T-cell (primary cell): ENCODE measurements around the gene AHCYL1. TPM values are rescaled to one million over a fixed set of nuclear protein-coding genes. Genes with fewer than 3 reads are reported as not detected.

Experiments used
- ATAC-seq, 4 experiments: fragments of 200-7000 bp in 3 of 4; fragments of 150-1000 bp in 1 of 4; cut with Tn5 transposase; replicated peaks in 1 of 4; 1 replicate in 3 of 4; 2 replicates in 1 of 4; pipeline ENCODE4 v1.10.0; 2021; ENCODE audit warnings: moderate library complexity in 3 of 4, mild to moderate bottlenecking in 2 of 4, moderate number of reproducible peaks in 1 of 4
- CTCF ChIA-PET, 2 donors: fragments of 300-600 bp; sonication (Branson Sonifier 250); formaldehyde crosslinking; loops; one replicate each; lab custom pipeline; 2022; ENCODE audit warnings: antibody characterized with exemption in 2 of 2; lab: Charles Lee
- POLR2A ChIA-PET, 2 donors: fragments of 300-600 bp; sonication (Branson Sonifier 250); formaldehyde crosslinking; loops; one replicate each; lab custom pipeline; 2022; ENCODE audit warnings: antibody characterized with exemption in 2 of 2; lab: Charles Lee
- DNase-seq, 35 experiments: peaks; one replicate each; pipeline versions ENCODE4 v3.0.0 to v3.0.0-alpha.2; 2013 to 2023
- H3K27ac ChIP-seq: one replicate; pipeline ENCODE4 v1.5.1; 2013; ENCODE audit warnings: low read length
- H3K27me3 ChIP-seq, 2 experiments: replicated peaks in 1 of 2; 1 replicate in 1 of 2; 2 replicates in 1 of 2; pipeline versions ENCODE4 v1.6.1 to v1.7.0; 2013; ENCODE audit warnings: low read length in 1 of 2, mixed read lengths in 1 of 2; ENCODE audit not compliant: control insufficient read depth in 2 of 2, insufficient read depth in 2 of 2; ENCODE audit errors: extremely low read depth in 1 of 2
- H3K36me3 ChIP-seq, 2 donors: 1 replicate in 1 of 2; 2 replicates in 1 of 2; pipeline versions ENCODE4 v1.6.1 to v1.7.0; 2013; ENCODE audit warnings: low read length in 1 of 2; ENCODE audit not compliant: control insufficient read depth in 2 of 2, insufficient read depth in 1 of 2; ENCODE audit errors: extremely low read depth in 1 of 2
- H3K4me1 ChIP-seq, 2 experiments: 1 replicate in 1 of 2; 2 replicates in 1 of 2; pipeline versions ENCODE4 v1.6.1 to v1.7.0; 2013; ENCODE audit warnings: low read length in 2 of 2, mixed read lengths in 1 of 2; ENCODE audit not compliant: insufficient read depth in 2 of 2, control insufficient read depth in 1 of 2; ENCODE audit errors: extremely low read depth in 1 of 2
- H3K4me3 ChIP-seq, 2 donors: 1 replicate in 1 of 2; 2 replicates in 1 of 2; pipeline versions ENCODE4 v1.5.1 to v1.7.0; 2013; ENCODE audit warnings: mild to moderate bottlenecking in 2 of 2, low read length in 1 of 2, moderate library complexity in 1 of 2; ENCODE audit not compliant: control insufficient read depth in 1 of 2; ENCODE audit errors: extremely low read depth in 1 of 2
- H3K9me3 ChIP-seq: 2 replicates; pipeline ENCODE4 v1.7.0; 2013
- H3K27ac Mint-ChIP-seq, 2 donors: one replicate each; pipeline ENCODE4 v1.8.0; 2020 to 2021; ENCODE audit warnings: mild to moderate bottlenecking in 2 of 2, mixed read lengths in 2 of 2
- H3K27me3 Mint-ChIP-seq, 2 donors: one replicate each; pipeline ENCODE4 v1.8.0; 2021 to 2022; ENCODE audit warnings: mixed read lengths in 2 of 2
- H3K36me3 Mint-ChIP-seq: one replicate; pipeline ENCODE4 v1.8.0; 2021; ENCODE audit warnings: mixed read lengths
- H3K4me1 Mint-ChIP-seq, 3 donors: one replicate each; pipeline ENCODE4 v1.8.0; 2020 to 2022; ENCODE audit warnings: mixed read lengths in 3 of 3, mild to moderate bottlenecking in 1 of 3
- H3K4me3 Mint-ChIP-seq, 3 donors: one replicate each; pipeline ENCODE4 v1.8.0; 2020 to 2022; ENCODE audit warnings: mild to moderate bottlenecking in 3 of 3, mixed read lengths in 3 of 3, moderate library complexity in 3 of 3
- H3K9me3 Mint-ChIP-seq, 3 donors: one replicate each; pipeline ENCODE4 v1.8.0; 2020 to 2022; ENCODE audit warnings: mixed read lengths in 3 of 3
- WGBS: methylation state at CpG from one replicate; pipeline ENCODE4 v1.1.5; 2013; ENCODE audit warnings: missing lambda C conversion rate; ENCODE audit not compliant: insufficient coverage; 5-methylcytosine and 5-hydroxymethylcytosine counted together
- total RNA-seq, 35 experiments: library from RNA in 6 of 35; stranded (reverse) in 6 of 35; fragments of 120-200 nt in 1 of 35; gene quantifications; one replicate each; pipeline versions ENCODE4 v1.2.1 to v1.2.4 and lab custom pipeline; 2013 to 2026

The AHCYL1 gene
- total RNA-seq, 5 donors from 2014 or later (not counting 1 experiment from before 2014, with no cell fraction given): 23.0 to 41.6 (median 38.9) TPM

- no peak overlapping the region for H3K4me3 Mint-ChIP-seq
- H3K4me1 Mint-ChIP-seq: peaks cover 3 to 6% (median 5%) of the 10 kb centered on the region in 3 donors
- Histone ChIP-seq H3K27ac (no peak overlapping the region), H3K36me3 (peaks cover 5 to 78% of the 10 kb centered on the region in 2 donors), H3K4me3 (no peak overlapping the region), H3K27me3 (no peaks in the 10 kb centered on the region), H3K9me3 (no peaks in the 10 kb centered on the region), H3K4me1 (no peaks in the 10 kb centered on the region)
- H3K27ac Mint-ChIP-seq: no peak overlapping the region
- ATAC-seq (peak in 1 of 4 experiments; percentile 12), DNase-seq (no peak)
- ChIA-PET CTCF (interaction anchor here (1.0 to 3.5 kb wide), 5 partner anchors 18 to 371 kb away, joined by 4 to 15 read pairs (median 4); partner anchors contain the start of gene AHCYL1 (in 1 of the 2)), POLR2A (no interaction called here)
- peaks cover 60% of the 10 kb centered on the region for H3K36me3 Mint-ChIP-seq
- 100% methylated on average over 1 of the region's 6 CpGs for WGBS
- no peaks in the 10 kb centered on the region for H3K27me3 Mint-ChIP-seq
- no peaks in the 10 kb centered on the region for H3K9me3 Mint-ChIP-seq
Measured at GRCh38 chr1:110012100-110012780, 27.7 kb downstream of the AHCYL1 start.

DNA sequence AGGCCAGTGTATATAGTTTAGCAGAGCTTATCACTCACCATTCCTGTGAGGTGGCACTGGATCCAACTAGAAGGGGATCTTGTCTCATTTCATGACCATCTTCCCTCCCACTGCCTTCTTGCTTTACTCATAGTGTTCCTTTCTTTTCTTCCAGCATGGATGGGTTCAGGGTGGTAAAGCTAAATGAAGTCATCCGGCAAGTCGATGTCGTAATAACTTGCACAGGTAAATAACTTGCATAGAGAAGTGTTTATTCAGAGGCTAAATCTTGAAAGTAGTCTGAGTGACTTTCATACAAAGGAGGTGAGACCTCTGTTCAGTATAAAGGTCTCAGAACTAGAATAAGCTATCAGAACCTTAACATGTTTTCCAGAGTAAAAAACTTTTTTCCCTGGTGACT is 33.2 kb downstream of the AHCYL1 start:
- H3K4me1 Mint-ChIP-seq: no peaks in the 10 kb centered on the region
- H3K36me3 ChIP-seq: peaks cover 4 to 93% of the 10 kb centered on the region in 2 donors
- no peak overlapping the region for H3K27ac ChIP-seq
- no peaks in the 10 kb centered on the region for H3K9me3 ChIP-seq
- H3K27me3 Mint-ChIP-seq: no peaks in the 10 kb centered on the region
- WGBS: 100% methylated on average over 3 of the region's 3 CpGs
- CTCF ChIA-PET: interaction anchor here in 1 of 2 donors (0.8 kb wide), 1 partner anchor 377 kb away, joined by 3 read pairs; no protein-coding TSS in a partner anchor
- H3K9me3 Mint-ChIP-seq: no peaks in the 10 kb centered on the region
- ATAC-seq (no peak), DNase-seq (no peak)
- H3K4me3 ChIP-seq: no peak overlapping the region
- H3K36me3 Mint-ChIP-seq: peaks cover 76% of the 10 kb centered on the region
- POLR2A ChIA-PET: no interaction called here
- no peak overlapping the region for H3K4me3 Mint-ChIP-seq
- no peaks in the 10 kb centered on the region for H3K4me1 ChIP-seq
- H3K27me3 ChIP-seq: no peaks in the 10 kb centered on the region
- H3K27ac Mint-ChIP-seq: no peak overlapping the region

GRCh38 chr1:110018396-110018795 is 33.8 kb downstream of the AHCYL1 start:
- H3K4me3 ChIP-seq: no peak overlapping the region
- WGBS: 100% methylated on average over 7 of the region's 9 CpGs
- POLR2A ChIA-PET: no interaction called here
- peaks cover 3 to 95% of the 10 kb centered on the region in 2 donors for H3K36me3 ChIP-seq
- H3K9me3 ChIP-seq: no peaks in the 10 kb centered on the region
- H3K36me3 Mint-ChIP-seq: peaks cover 79% of the 10 kb centered on the region
- H3K27me3 ChIP-seq: no peaks in the 10 kb centered on the region
- no peaks in the 10 kb centered on the region for H3K27me3 Mint-ChIP-seq
- CTCF ChIA-PET: interaction anchor here in 1 of 2 donors (0.6 kb wide), 2 partner anchors 27 to 56 kb away, joined by 3 read pairs; no protein-coding TSS in a partner anchor
- H3K4me1 Mint-ChIP-seq: no peaks in the 10 kb centered on the region
- H3K4me3 Mint-ChIP-seq: no peak overlapping the region
- H3K27ac ChIP-seq: no peak overlapping the region
- no peaks in the 10 kb centered on the region for H3K9me3 Mint-ChIP-seq
- DNase-seq: no peak
- H3K27ac Mint-ChIP-seq: no peak overlapping the region
- no peak for ATAC-seq
- H3K4me1 ChIP-seq: no peaks in the 10 kb centered on the region

DNA sequence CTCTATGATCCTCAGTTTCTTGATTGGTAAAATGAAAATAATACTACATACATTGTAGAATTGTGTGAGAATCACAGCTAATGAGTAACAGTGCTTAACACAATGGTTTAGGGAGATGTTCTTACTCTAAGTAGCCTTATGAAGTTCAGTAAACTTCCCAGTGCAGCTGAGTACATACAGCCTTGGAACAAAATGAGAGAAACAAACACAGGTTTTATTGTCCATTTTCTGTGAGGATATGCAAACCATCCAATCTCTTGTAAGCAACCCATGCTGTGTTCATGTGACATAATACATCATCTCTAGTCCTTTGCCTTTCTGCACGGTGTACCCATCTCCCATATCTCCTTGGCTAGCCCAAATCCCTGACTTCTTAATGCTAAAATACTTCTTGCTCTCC is 35.2 kb downstream of the AHCYL1 start:
- Histone ChIP-seq H3K36me3 (peaks cover 3 to 90% of the 10 kb centered on the region in 2 donors), H3K9me3 (no peaks in the 10 kb centered on the region), H3K4me3 (no peak overlapping the region), H3K27me3 (no peaks in the 10 kb centered on the region), H3K27ac (no peak overlapping the region), H3K4me1 (no peaks in the 10 kb centered on the region)
- no peaks in the 10 kb centered on the region for H3K4me1 Mint-ChIP-seq
- DNase-seq (no peak), ATAC-seq (no peak)
- CTCF ChIA-PET: interaction anchor here (0.5 to 1.0 kb wide), 3 partner anchors 10 to 520 kb away, joined by 3 to 4 read pairs (median 3); no protein-coding TSS in a partner anchor
- POLR2A ChIA-PET: no interaction called here
- 100% methylated on average over 1 of the region's 1 CpG for WGBS
- H3K27me3 Mint-ChIP-seq: no peaks in the 10 kb centered on the region
- no peaks in the 10 kb centered on the region for H3K9me3 Mint-ChIP-seq
- H3K27ac Mint-ChIP-seq: no peak overlapping the region
- no peak overlapping the region for H3K4me3 Mint-ChIP-seq
- H3K36me3 Mint-ChIP-seq: peaks cover 81% of the 10 kb centered on the region

GRCh38 chr1:110021285-110021684 is 36.7 kb downstream of the AHCYL1 start:
- Histone ChIP-seq H3K9me3 (no peaks in the 10 kb centered on the region), H3K27me3 (no peaks in the 10 kb centered on the region), H3K4me3 (no peak overlapping the region), H3K36me3 (peaks cover 3 to 78% of the 10 kb centered on the region in 2 donors), H3K27ac (no peak overlapping the region), H3K4me1 (no peaks in the 10 kb centered on the region)
- ATAC-seq (no peak), DNase-seq (no peak)
- 100% methylated on average over 1 of the region's 3 CpGs for WGBS
- ChIA-PET POLR2A (no interaction called here), CTCF (no interaction called here)
- peaks cover 71% of the 10 kb centered on the region for H3K36me3 Mint-ChIP-seq
- H3K9me3 Mint-ChIP-seq: no peaks in the 10 kb centered on the region
- no peak overlapping the region for H3K4me3 Mint-ChIP-seq
- no peak overlapping the region for H3K27ac Mint-ChIP-seq
- no peaks in the 10 kb centered on the region for H3K27me3 Mint-ChIP-seq
- no peaks in the 10 kb centered on the region for H3K4me1 Mint-ChIP-seq

- DNase-seq: no peak
- CTCF ChIA-PET: no interaction called here
- ATAC-seq: no peak
- no peaks in the 10 kb centered on the region for H3K27me3 Mint-ChIP-seq
- Histone ChIP-seq H3K36me3 (peaks cover 0 to 44% of the 10 kb centered on the region in 2 donors), H3K9me3 (no peaks in the 10 kb centered on the region), H3K4me1 (peaks cover 0 to 3% of the 10 kb centered on the region in 2 experiments), H3K4me3 (no peak overlapping the region), H3K27ac (no peak overlapping the region), H3K27me3 (no peaks in the 10 kb centered on the region)
- 100% methylated on average over 2 of the region's 4 CpGs for WGBS
- peaks cover 41% of the 10 kb centered on the region for H3K36me3 Mint-ChIP-seq
- H3K27ac Mint-ChIP-seq: no peak overlapping the region
- H3K9me3 Mint-ChIP-seq: no peaks in the 10 kb centered on the region
- H3K4me3 Mint-ChIP-seq: no peak overlapping the region
- peaks cover 0 to 2% (median 1%) of the 10 kb centered on the region in 3 donors for H3K4me1 Mint-ChIP-seq
- POLR2A ChIA-PET: interaction anchor here in 1 of 2 donors (0.7 kb wide), 1 partner anchor 564 kb away, joined by 5 read pairs; no protein-coding TSS in a partner anchor
Measured at GRCh38 chr1:110024613-110025012, 40.0 kb downstream of the AHCYL1 start.
